Thoracic aorta (tissue), 2 donors: ENCODE measurements around the gene RAI1. TPM values are rescaled to one million over a fixed set of nuclear protein-coding genes. Genes with fewer than 3 reads are reported as not detected.

Source experiments
- ATAC-seq: fragments of 150-250 bp; one replicate; pipeline ENCODE4 v1.8.0; 2017; ENCODE audit warnings: low read depth; ENCODE audit not compliant: insufficient number of reproducible peaks, low FRiP score
- DNase-seq: peaks from one replicate; pipeline ENCODE4 v3.0.0-alpha.2; 2020; ENCODE audit warnings: low spot score
- H3K27ac ChIP-seq, 2 donors: fragments of 200-600 bp; sonication (generic); 1 replicate in 1 of 2; 2 replicates in 1 of 2; pipeline ENCODE4 v1.5.1; 2016; ENCODE audit warnings: mild to moderate bottlenecking in 2 of 2, moderate library complexity in 2 of 2
- H3K27me3 ChIP-seq: fragments of 200-600 bp; sonication (generic); replicated peaks from 2 replicates; pipeline ENCODE4 v1.6.0; 2016; ENCODE audit warnings: mild to moderate bottlenecking; ENCODE audit not compliant: insufficient read depth
- H3K36me3 ChIP-seq: fragments of 200-600 bp; sonication (generic); one replicate; pipeline ENCODE4 v1.5.1; 2016
- H3K4me1 ChIP-seq, 2 donors: fragments of 200-600 bp; sonication (generic); 1 replicate in 1 of 2; 2 replicates in 1 of 2; pipeline versions ENCODE4 v1.5.1 to v1.6.0; 2016; ENCODE audit warnings: low read depth in 2 of 2, mild to moderate bottlenecking in 1 of 2; ENCODE audit not compliant: control insufficient read depth in 1 of 2
- H3K4me3 ChIP-seq: fragments of 200-600 bp; sonication (generic); 2 replicates; pipeline ENCODE4 v1.5.1; 2016; ENCODE audit warnings: mild to moderate bottlenecking
- H3K9me3 ChIP-seq: fragments of 200-600 bp; sonication (generic); 2 replicates; pipeline ENCODE4 v1.5.1; 2016
- total RNA-seq, 2 donors: library from RNA; depleted of rRNA; stranded (reverse); fragments of >200 nt; gene quantifications; one replicate each; pipeline versions ENCODE4 v1.1.0 to v1.2.3, GENCODE V29; 2016
- TF ChIP-seq, protein P1 (sequence below): fragments of 200-600 bp; sonication (generic); IDR thresholded peaks from one replicate; pipeline ENCODE4 v1.5.1; 2019; ENCODE audit warnings: antibody characterized with exemption

Gene RAI1
- total RNA-seq, 2 donors from 2014 or later: 21.0 to 31.5 TPM

DNA sequence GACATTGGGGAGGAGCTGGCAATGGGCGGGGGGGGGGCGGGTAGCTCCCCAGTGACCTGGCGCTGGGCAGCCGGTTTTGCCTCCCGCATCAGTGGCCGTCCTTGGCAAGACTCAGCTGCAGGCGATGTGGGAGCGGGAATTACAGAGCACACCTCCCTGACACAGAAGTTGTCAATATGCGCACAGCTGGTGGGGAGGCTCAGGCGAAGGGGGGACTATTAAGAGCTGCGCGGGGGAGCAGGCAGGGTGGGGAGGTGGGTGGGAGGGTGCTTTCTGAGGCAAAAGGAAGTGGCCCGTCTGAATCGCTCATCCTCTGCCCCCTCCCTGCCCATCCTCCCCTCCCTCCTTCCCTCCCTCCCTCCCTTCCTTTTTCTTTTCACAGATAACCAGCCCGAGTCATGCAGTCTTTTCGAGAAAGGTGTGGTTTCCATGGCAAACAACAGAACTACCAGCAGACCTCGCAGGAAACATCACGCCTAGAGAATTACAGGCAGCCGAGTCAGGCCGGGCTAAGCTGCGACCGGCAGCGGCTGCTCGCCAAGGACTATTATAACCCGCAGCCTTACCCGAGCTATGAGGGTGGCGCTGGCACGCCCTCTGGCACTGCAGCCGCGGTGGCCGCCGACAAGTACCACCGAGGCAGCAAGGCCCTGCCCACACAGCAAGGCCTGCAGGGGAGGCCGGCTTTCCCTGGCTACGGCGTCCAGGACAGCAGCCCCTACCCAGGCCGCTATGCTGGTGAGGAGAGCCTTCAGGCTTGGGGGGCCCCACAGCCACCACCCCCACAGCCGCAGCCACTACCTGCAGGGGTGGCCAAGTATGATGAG is 111.5 kb downstream of the RAI1 start:
- TF ChIP-seq, protein P1, sequence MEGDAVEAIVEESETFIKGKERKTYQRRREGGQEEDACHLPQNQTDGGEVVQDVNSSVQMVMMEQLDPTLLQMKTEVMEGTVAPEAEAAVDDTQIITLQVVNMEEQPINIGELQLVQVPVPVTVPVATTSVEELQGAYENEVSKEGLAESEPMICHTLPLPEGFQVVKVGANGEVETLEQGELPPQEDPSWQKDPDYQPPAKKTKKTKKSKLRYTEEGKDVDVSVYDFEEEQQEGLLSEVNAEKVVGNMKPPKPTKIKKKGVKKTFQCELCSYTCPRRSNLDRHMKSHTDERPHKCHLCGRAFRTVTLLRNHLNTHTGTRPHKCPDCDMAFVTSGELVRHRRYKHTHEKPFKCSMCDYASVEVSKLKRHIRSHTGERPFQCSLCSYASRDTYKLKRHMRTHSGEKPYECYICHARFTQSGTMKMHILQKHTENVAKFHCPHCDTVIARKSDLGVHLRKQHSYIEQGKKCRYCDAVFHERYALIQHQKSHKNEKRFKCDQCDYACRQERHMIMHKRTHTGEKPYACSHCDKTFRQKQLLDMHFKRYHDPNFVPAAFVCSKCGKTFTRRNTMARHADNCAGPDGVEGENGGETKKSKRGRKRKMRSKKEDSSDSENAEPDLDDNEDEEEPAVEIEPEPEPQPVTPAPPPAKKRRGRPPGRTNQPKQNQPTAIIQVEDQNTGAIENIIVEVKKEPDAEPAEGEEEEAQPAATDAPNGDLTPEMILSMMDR: no peak
- Histone ChIP-seq H3K9me3 (no peaks in the 10 kb centered on the region), H3K4me1 (no peaks in the 10 kb centered on the region), H3K27me3 (no peaks in the 10 kb centered on the region), H3K36me3 (peaks cover 3% of the 10 kb centered on the region), H3K27ac (no peak overlapping the region), H3K4me3 (no peak overlapping the region)
- no peak for ATAC-seq
- no peak for DNase-seq

DNA sequence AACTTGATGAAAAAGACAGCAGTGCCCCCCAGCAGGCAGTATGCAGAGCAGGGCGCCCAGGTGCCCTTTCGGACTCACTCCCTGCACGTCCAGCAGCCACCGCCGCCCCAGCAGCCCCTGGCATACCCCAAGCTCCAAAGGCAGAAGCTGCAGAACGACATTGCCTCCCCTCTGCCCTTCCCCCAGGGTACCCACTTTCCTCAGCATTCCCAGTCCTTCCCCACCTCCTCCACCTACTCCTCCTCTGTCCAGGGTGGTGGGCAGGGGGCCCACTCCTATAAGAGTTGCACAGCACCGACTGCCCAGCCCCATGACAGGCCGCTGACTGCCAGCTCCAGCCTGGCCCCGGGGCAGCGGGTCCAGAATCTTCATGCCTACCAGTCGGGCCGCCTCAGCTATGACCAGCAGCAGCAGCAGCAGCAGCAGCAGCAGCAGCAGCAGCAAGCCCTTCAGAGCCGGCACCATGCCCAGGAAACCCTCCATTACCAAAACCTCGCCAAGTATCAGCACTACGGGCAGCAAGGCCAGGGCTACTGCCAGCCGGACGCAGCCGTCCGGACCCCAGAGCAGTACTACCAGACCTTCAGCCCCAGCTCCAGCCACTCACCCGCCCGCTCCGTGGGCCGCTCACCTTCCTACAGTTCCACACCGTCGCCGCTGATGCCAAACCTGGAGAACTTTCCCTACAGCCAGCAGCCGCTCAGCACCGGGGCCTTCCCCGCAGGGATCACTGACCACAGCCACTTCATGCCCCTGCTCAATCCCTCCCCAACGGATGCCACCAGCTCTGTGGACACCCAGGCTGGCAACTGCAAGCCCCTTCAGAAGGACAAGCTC is 112.3 kb downstream of the RAI1 start:
- Histone ChIP-seq H3K27me3 (no peaks in the 10 kb centered on the region), H3K27ac (no peak overlapping the region), H3K9me3 (no peaks in the 10 kb centered on the region), H3K4me1 (no peaks in the 10 kb centered on the region), H3K4me3 (no peak overlapping the region), H3K36me3 (peaks cover 8% of the 10 kb centered on the region)
- no peak for ATAC-seq
- no peak for DNase-seq
- TF ChIP-seq, protein P1: no peak

DNA sequence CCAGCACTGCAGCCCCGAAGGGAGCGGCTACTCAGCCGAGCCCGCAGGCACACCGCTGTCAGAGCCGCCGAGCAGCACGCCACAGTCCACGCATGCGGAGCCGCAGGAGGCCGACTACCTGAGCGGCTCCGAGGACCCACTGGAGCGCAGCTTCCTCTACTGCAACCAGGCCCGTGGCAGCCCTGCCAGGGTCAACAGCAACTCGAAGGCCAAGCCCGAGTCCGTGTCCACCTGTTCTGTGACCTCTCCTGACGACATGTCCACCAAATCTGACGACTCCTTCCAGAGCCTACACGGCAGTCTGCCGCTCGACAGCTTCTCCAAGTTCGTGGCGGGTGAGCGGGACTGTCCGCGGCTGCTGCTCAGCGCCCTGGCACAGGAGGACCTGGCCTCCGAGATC is 113.1 kb downstream of the RAI1 start:
- Histone ChIP-seq H3K4me3 (no peak overlapping the region), H3K36me3 (peaks cover 8% of the 10 kb centered on the region), H3K27ac (no peak overlapping the region), H3K27me3 (no peaks in the 10 kb centered on the region), H3K4me1 (no peaks in the 10 kb centered on the region), H3K9me3 (no peaks in the 10 kb centered on the region)
- ATAC-seq (no peak), DNase-seq (no peak)
- TF ChIP-seq, protein P1: no peak

DNA sequence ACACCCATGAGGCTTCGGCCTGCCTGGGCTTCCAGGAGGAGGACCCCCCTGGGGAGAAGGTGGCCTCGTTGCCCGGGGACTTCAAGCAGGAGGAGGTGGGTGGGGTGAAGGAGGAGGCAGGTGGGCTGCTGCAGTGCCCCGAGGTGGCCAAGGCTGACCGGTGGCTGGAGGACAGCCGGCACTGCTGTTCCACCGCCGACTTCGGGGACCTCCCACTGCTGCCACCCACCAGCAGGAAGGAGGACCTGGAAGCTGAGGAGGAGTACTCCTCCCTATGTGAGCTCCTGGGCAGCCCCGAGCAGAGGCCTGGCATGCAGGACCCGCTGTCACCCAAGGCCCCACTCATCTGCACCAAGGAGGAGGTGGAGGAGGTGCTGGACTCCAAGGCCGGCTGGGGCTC is 114.0 kb downstream of the RAI1 start:
- TF ChIP-seq, protein P1: no peak
- Histone ChIP-seq H3K4me1 (no peaks in the 10 kb centered on the region), H3K27ac (no peak overlapping the region), H3K27me3 (no peaks in the 10 kb centered on the region), H3K36me3 (peaks cover 8% of the 10 kb centered on the region), H3K4me3 (no peak overlapping the region), H3K9me3 (no peaks in the 10 kb centered on the region)
- ATAC-seq: no peak
- DNase-seq: no peak
